IPS DF 6.9 (cell line): ENCODE data around the gene BRMS1.
"Not testable (repeated sequence)": the region's sequence is repeated elsewhere in the genome, so short reads cannot be mapped to it uniquely, and the experiment has no call there.

Experiments
- DNase-seq: peaks from one replicate; pipeline ENCODE4 v3.0.0-alpha.2; 2013; ENCODE audit warnings: low read depth, low spot score
- H3K27ac ChIP-seq: one replicate; pipeline ENCODE4 v1.5.1; 2013; ENCODE audit warnings: low read length, control low read depth
- H3K27me3 ChIP-seq: 2 replicates; pipeline ENCODE4 v1.6.1; 2013; ENCODE audit warnings: mild to moderate bottlenecking, low read length; ENCODE audit not compliant: control insufficient read depth, insufficient read depth
- H3K36me3 ChIP-seq: 2 replicates; pipeline ENCODE4 v1.6.1; 2013; ENCODE audit warnings: low read length; ENCODE audit not compliant: control insufficient read depth, insufficient read depth
- H3K4me1 ChIP-seq: 2 replicates; pipeline ENCODE4 v1.6.1; 2013; ENCODE audit warnings: low read length; ENCODE audit not compliant: control insufficient read depth, insufficient read depth
- H3K4me3 ChIP-seq: 2 replicates; pipeline ENCODE4 v1.5.1; 2013; ENCODE audit warnings: mild to moderate bottlenecking, low read length
- H3K9me3 ChIP-seq: 2 replicates; pipeline ENCODE4 v1.6.1; 2013; ENCODE audit warnings: low read length, inconsistent platforms; ENCODE audit not compliant: control insufficient read depth, insufficient read depth
- WGBS: extraction: QIAGEN DNeasy Blood & Tissue Kit; methylation state at CpG from one replicate; pipeline ENCODE4 v1.1.7; 2013; ENCODE audit warnings: mixed read lengths, missing lambda C conversion rate; ENCODE audit not compliant: insufficient read length, insufficient coverage; 5-methylcytosine and 5-hydroxymethylcytosine counted together

The BRMS1 gene

DNA sequence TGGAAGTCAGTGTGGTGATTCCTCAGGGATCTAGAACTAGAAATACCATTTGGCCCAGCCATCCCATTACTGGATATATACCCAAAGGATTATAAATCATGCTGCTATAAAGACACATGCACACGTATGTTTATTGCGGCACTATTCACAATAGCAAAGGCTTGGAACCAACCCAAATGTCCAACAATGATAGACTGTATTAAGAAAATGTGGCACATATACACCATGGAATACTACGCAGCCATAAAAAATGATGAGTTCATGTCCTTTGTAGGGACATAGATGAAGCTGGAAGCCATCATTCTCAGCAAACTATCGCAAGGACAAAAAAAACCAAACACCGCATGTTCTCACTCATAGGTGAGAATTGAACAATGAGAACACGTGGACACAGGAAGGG lies 24.2 kb downstream of the BRMS1 start:
- not testable (repeated sequence) for H3K9me3 ChIP-seq, H3K4me3 ChIP-seq, H3K27ac ChIP-seq, DNase-seq, H3K27me3 ChIP-seq, H3K36me3 ChIP-seq
- no CpG with 5 or more reads among the region's 6 CpGs for WGBS
- peaks cover 23% of the 10 kb centered on the region for H3K4me1 ChIP-seq

DNA sequence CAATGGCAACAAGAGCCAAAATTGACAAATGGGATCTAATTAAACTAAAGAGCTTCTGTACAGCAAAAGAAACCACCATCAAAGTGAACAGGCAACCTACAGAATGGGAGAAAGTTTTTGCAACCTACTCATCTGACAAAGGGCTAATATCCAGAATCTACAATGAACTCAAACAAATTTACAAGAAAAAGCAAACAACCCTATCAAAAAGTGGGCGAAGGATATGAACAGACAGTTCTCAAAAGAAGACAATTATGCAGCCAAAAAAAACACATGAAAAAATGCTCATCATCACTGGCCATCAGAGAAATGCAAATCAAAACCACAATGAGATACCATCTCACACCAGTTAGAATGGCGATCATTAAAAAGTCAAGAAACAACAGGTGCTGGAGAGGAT lies 24.6 kb downstream of the BRMS1 start:
- H3K9me3 ChIP-seq, H3K27ac ChIP-seq, H3K36me3 ChIP-seq, H3K4me3 ChIP-seq, H3K27me3 ChIP-seq, DNase-seq: not testable (repeated sequence)
- WGBS = no CpG with 5 or more reads among the region's 2 CpGs
- H3K4me1 ChIP-seq = peaks cover 22% of the 10 kb centered on the region

DNA sequence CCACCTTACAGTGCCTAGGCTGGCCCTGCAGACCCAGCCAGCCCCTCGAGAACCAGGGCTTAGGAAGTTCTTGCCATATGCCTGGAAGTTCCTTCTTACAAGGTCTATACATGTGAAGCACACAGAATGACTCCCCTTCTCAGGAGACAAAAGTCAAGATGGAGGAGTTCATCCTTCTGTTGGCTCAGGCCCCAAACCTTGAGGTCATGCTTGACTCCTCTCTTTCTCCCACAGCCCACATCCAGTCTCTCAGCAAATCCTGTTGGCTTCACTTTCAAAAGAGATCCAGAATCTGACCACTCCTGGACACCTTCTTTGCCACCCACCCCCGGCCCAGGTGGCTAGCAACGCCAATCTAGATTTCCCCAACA lies 26.3 kb downstream of the BRMS1 start:
- Histone ChIP-seq H3K4me1 (peaks cover 19% of the 10 kb centered on the region), H3K27ac (no peak overlapping the region), H3K4me3 (no peak overlapping the region), H3K9me3 (no peaks in the 10 kb centered on the region), H3K36me3 (no peaks in the 10 kb centered on the region; the same call in 1 of the 2 replicates), H3K27me3 (no peaks in the 10 kb centered on the region)
- no CpG with 5 or more reads among the region's 3 CpGs for WGBS
- no peak for DNase-seq

DNA sequence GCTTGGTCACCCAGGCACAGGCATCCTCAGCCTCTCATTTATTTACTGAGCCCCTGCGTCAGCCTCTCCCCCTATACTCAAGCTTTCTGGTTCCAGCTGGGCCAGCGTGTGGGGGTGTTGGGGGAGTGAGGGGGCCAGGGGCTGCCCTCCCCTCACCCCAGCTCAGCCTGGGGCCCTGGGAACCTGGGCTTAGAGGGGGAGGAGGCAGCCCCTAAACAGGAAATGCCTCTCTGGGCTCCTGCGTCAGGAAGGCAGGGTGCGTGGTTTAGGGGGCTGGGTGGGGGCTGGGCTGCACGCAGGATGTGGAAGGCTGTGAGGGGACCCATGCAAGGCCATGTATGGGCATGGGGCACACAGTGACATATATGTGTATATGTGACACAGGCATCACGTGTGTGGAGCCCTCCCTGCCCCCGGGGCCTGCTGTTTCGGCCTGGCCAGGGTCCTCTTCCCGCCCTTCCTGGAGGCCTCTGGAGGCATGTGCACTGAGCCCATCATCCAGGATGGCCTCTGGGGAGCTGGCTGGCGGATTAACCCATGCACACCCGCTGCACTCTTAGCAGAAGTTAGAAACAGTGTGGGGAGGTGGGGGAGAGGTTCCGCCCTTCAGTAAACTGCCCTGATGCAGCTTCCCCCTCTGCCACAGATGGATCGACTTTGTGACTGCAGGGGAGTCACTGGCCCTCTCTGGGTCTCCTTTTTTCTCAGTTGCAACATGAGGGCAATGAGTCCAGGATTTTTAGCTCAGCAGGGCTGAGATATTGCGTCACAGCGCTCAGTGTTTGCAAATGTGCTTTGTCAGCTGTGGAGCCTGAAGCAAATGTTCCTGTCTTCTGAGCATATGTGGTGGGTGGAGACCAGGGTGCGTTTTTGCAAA lies 26.9 kb downstream of the BRMS1 start:
- Histone ChIP-seq H3K27me3 (no peaks in the 10 kb centered on the region), H3K4me3 (no peak overlapping the region), H3K4me1 (peaks cover 19% of the 10 kb centered on the region), H3K9me3 (no peaks in the 10 kb centered on the region), H3K27ac (no peak overlapping the region), H3K36me3 (no peaks in the 10 kb centered on the region; the same call in 1 of the 2 replicates)
- no CpG with 5 or more reads among the region's 16 CpGs for WGBS
- no peak for DNase-seq

DNA sequence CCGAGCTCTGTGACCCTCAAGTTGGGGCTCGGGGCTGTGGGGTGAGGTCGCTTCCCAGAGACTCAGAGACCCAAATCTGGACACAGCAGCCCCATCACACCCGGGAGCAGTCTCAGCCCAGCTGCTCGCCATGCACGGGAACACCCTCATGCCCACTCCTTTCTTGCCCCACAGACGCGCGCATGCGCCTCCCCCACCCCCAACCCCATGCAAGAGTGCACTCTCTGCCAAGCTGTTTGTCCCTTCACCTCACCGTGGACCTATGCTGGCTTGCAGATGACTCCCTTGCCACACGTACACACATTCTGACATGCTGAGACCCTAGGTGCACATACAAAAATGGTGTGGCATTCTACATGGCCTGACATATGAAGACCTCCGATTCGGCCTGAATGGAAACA lies 27.6 kb downstream of the BRMS1 start:
- no peak overlapping the region for H3K4me3 ChIP-seq
- WGBS = no CpG with 5 or more reads among the region's 14 CpGs
- no peaks in the 10 kb centered on the region for H3K27me3 ChIP-seq
- H3K4me1 ChIP-seq = peaks cover 19% of the 10 kb centered on the region
- no peak for DNase-seq
- no peaks in the 10 kb centered on the region; the same call in 1 of the 2 replicates for H3K36me3 ChIP-seq
- H3K9me3 ChIP-seq = no peaks in the 10 kb centered on the region
- H3K27ac ChIP-seq = no peak overlapping the region

DNA sequence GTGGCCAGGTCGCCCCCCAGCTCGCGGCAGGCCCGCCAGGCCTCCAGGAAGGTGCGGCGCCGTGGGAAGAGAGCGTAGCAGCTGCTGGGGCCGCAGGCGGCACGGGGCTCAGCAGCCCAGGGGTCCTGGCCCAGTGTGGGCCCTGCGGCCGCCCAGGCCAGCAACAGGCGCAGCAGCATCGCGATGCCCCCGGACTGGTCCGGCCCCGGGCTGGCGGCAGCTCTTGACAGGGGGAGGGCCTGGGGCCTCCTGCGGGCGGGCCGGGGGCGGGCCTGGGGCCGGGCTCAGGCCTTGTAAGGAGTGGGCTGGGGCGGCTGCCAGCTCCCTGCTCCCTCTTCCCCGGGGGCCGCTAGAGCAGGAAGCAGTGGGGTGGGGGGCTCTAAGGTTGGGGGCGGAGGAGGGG lies 28.1 kb downstream of the BRMS1 start, which contains the start of gene CD248:
TSS of gene CD248 (minus strand) at position 196 of the 403 bp plus-strand sequence. CDS start at position 179, 17 bp downstream.
- H3K36me3 ChIP-seq = no peaks in the 10 kb centered on the region; the same call in 1 of the 2 replicates
- H3K4me1 ChIP-seq = peaks cover 19% of the 10 kb centered on the region
- no CpG with 5 or more reads among the region's 29 CpGs for WGBS
- H3K9me3 ChIP-seq = no peaks in the 10 kb centered on the region
- no peaks in the 10 kb centered on the region for H3K27me3 ChIP-seq
- no peak for DNase-seq
- H3K4me3 ChIP-seq = no peak within 1 kb of the TSS
- no peak within 1 kb of the TSS for H3K27ac ChIP-seq

DNA sequence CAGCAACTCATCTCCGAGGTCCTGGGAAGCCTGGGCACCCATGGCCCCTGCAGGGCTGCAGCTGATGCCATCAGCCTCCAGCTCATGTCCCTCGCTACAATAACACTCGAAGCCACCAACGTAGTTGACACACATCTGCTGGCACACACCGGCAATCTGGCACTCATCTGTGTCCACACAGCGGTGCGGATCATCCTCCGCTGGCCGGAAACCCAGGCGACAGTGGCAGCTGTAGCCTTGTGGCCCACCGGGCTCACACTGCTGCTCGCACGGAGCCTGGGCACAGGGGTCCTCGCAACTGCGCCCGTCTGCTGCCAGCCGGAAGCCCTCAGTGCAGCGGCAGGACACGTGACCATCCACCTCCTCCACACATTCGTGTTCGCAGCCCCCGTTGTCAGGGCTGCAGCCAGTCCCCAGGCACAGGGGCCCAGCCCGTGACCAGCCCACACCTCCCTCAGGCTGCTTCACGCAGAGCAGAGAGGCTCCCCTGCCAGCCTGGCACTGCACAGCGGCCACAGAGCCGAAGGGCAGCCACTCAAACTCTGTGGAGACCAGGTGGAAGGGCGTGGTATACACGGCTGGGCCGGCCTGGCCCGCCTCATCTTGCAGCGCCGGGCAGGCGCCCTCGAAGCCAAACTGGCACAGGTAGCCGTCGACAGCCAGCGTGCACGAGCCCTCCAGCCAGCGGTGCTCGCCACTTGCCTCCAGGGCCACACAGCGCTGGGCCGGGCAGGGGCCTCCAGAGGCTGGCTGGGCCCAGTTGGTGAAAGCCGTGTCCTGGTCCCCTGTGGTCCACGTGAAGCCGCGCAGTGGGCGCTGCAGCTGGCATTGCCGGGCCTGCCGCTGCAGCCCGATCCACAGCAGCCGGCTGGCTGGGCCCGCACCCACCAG lies 28.7 kb downstream of the BRMS1 start:
- WGBS = no CpG with 5 or more reads among the region's 52 CpGs
- H3K4me3 ChIP-seq = no peak overlapping the region
- no peak for DNase-seq
- H3K4me1 ChIP-seq = peaks cover 19% of the 10 kb centered on the region
- no peaks in the 10 kb centered on the region for H3K27me3 ChIP-seq
- no peaks in the 10 kb centered on the region for H3K9me3 ChIP-seq
- no peak overlapping the region for H3K27ac ChIP-seq
- H3K36me3 ChIP-seq = no peaks in the 10 kb centered on the region; the same call in 1 of the 2 replicates

DNA sequence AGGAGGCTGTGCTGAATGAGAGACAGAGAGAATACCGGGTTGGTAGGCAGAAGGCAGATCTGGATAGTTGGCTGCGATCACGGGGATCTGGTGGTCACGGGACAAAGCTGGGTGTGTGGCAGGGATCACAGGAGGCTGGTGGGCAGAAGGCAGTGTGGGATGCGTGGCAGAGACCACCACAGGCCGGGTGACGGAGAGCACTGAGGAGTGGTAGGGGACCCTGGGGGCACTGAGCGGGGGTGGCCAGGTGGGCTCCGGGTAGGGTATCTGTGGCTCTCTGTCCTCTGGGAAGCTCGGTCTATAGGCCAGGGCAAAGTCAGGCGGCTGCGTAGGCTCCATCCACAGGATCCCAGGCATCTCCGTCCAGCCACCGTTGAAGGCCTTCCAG lies 29.4 kb downstream of the BRMS1 start:
- Histone ChIP-seq H3K27me3 (no peaks in the 10 kb centered on the region), H3K27ac (no peak overlapping the region), H3K9me3 (no peaks in the 10 kb centered on the region), H3K4me3 (no peak overlapping the region), H3K36me3 (no peaks in the 10 kb centered on the region; the same call in 1 of the 2 replicates), H3K4me1 (peaks cover 19% of the 10 kb centered on the region)
- no CpG with 5 or more reads among the region's 14 CpGs for WGBS
- DNase-seq = no peak

DNA sequence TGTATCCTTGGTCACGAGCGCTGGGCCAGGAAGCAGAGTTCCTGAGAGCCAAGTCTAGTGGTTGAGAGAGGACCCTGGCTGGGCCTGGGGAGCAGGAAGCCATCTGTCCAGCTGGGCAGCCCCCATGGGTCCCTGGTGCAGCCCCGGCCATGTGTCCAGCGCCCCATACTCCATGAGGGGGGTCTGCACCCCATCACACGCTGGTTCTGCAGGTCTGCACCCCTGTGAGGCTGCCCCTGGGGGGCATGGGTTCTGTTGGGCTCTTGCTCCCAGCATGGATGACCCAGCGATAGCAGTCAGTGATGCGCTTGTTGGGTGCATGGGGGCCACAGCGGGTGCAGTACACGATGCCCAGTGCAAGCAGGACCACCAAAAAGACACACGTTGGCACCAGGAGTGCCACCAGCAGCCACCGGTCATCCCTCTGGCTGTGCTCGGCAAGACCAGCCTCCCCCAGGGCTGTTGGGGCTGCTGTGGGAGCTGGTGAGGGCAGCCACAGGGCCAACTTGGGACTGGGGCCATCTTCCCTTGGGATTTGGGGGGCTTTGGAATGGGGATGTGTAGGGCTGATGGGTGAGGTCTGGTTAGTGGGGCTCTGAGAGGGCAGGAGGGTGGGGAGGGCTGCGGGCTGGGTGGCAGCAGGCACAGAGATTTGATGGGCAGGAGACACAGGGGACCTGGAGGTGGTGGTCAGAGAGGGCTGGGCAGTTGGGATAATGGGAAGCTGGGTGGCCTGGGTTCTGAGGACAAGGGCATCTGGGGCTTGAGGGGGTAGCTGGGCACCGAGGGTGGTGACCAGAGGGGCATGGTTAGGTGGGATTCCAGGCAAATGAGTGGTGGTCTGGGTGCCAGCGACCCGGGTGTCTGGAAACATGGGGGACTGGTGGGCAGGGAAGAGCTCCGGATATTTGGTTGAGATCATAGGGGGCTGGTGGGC lies 30.1 kb downstream of the BRMS1 start:
- Histone ChIP-seq H3K27me3 (no peaks in the 10 kb centered on the region), H3K36me3 (no peaks in the 10 kb centered on the region; the same call in 1 of the 2 replicates), H3K27ac (no peak overlapping the region), H3K4me1 (peaks cover 19% of the 10 kb centered on the region), H3K9me3 (no peaks in the 10 kb centered on the region), H3K4me3 (no peak overlapping the region)
- WGBS = no CpG with 5 or more reads among the region's 17 CpGs
- DNase-seq = no peak

DNA sequence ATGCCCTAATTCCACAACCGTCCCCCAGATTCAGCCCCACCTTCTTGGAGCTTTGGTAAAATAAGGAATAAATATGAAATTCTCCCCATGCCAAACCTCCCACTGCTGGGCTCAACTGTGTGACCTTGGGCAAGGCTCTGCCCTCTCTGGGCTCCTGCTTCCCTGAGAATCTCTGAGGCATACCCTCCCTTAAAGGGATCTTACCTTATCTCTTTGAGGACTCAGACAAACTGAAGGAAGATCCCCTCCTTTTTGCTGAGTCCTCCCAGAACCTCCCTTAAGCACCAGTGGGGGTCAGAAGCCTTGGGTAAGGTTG lies 30.8 kb downstream of the BRMS1 start:
- no CpG with 5 or more reads among the region's 1 CpG for WGBS
- Histone ChIP-seq H3K27ac (no peak overlapping the region), H3K4me3 (no peak overlapping the region)

More for the DNA sequence above, 30.8 kb downstream of the BRMS1 start:
- no peaks in the 10 kb centered on the region; the same call in 1 of the 2 replicates for H3K36me3 ChIP-seq
- H3K4me1 ChIP-seq = peaks cover 19% of the 10 kb centered on the region
- no peak for DNase-seq
- H3K9me3 ChIP-seq = no peaks in the 10 kb centered on the region
- H3K27me3 ChIP-seq = no peaks in the 10 kb centered on the region
